Osteoblast (primary cell): Measurements from ENCODE around the gene ZNF611. TPM values are rescaled to one million over a fixed set of nuclear protein-coding genes. Genes with fewer than 3 reads are reported as not detected.
"Not testable (repeated sequence)": the region's sequence is repeated elsewhere in the genome, so short reads cannot be mapped to it uniquely, and the experiment has no call there.

Experiments used
- DNase-seq: peaks from one replicate; pipeline ENCODE4 v3.0.0; 2011; ENCODE audit warnings: low spot score, mixed read lengths; ENCODE audit not compliant: insufficient read length; ENCODE audit errors: missing footprints
- H2AFZ ChIP-seq: 2 replicates; pipeline ENCODE4 v1.6.0; 2011; ENCODE audit warnings: mild to moderate bottlenecking, low read length
- H3K27ac ChIP-seq: 2 replicates; pipeline ENCODE4 v1.5.1; 2011; ENCODE audit warnings: mild to moderate bottlenecking, low read depth, low read length, moderate library complexity
- H3K27me3 ChIP-seq: 2 replicates; pipeline ENCODE4 v1.6.0; 2012; ENCODE audit warnings: mild to moderate bottlenecking, control low read depth, inconsistent platforms, low read length, moderate library complexity; ENCODE audit not compliant: insufficient read depth
- H3K36me3 ChIP-seq: 2 replicates; pipeline ENCODE4 v1.5.1; 2011; ENCODE audit warnings: mild to moderate bottlenecking, low read length, control low read depth, moderate library complexity; ENCODE audit not compliant: insufficient read depth
- H3K4me1 ChIP-seq: 2 replicates; pipeline ENCODE4 v1.5.1; 2011; ENCODE audit warnings: mild to moderate bottlenecking, low read length, control low read depth, moderate library complexity; ENCODE audit not compliant: insufficient read depth
- H3K4me2 ChIP-seq: 2 replicates; pipeline ENCODE4 v1.6.0; 2011; ENCODE audit warnings: mild to moderate bottlenecking, low read length; ENCODE audit not compliant: insufficient read depth
- H3K4me3 ChIP-seq: fragments of 200-600 bp; sonication (generic); 3 replicates; pipeline ENCODE4 v1.5.1; 2012; ENCODE audit warnings: mild to moderate bottlenecking, low read length, inconsistent platforms; ENCODE audit not compliant: insufficient read depth
- H3K79me2 ChIP-seq: 2 replicates; pipeline ENCODE4 v1.6.0; 2012; ENCODE audit warnings: mild to moderate bottlenecking, low read length, control low read depth, inconsistent platforms; ENCODE audit not compliant: insufficient read depth
- H3K9me3 ChIP-seq: 2 replicates; pipeline ENCODE4 v1.5.1; 2011; ENCODE audit warnings: low read depth, low read length, control low read depth
- H4K20me1 ChIP-seq: 2 replicates; pipeline ENCODE4 v1.6.0; 2012; ENCODE audit warnings: mild to moderate bottlenecking, low read length, control low read depth; ENCODE audit not compliant: insufficient read depth
- CTCF ChIP-seq: IDR thresholded peaks from 2 replicates; pipeline ENCODE4 v1.5.1; 2011; ENCODE audit warnings: mild to moderate bottlenecking, low read depth, low read length, moderate library complexity; ENCODE audit errors: extremely low read depth
- total RNA-seq: library from RNA; depleted of rRNA; stranded (reverse); fragments of >200 nt; gene quantifications from 2 replicates; pipeline ENCODE4 v1.2.3, GENCODE V29; 2012

Gene ZNF611
- total RNA-seq, 1 donor, result 10.5 TPM

DNA sequence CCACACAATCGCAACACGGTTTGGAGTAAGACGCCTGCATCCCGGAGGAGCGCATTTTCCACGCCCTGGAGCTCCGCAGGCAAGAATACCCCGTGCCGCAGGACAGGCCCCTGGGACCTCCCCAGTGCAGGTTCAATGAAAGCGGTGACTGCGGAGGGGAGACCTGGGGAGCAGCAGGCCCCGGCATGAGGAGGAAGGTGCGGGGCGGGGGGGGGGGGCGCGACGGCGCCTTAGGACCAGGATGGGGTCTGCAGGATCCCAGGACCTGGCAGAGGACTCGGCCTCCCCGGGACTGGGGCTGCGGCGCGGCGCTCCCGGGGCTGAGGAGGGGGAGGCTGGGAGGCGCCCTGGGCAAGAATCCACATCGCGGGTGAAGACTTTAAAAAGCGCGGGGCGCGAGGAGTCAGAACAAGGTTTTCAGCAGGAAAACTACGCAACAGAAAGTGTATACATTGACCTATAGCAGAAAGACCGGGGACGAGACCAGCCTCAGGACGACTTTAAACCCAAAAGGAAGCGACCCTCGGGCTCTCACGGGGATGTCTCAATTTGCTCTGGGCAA, 432 bp downstream of the ZNF611 start:
- Histone ChIP-seq H3K27ac (peak overlapping the region; percentile 86), H3K36me3 (no peaks in the 10 kb centered on the region)
- TF ChIP-seq CTCF, result no peak

GRCh38 chr19:52726051-52726450, 8.8 kb downstream of the ZNF611 start:
- H2AFZ ChIP-seq, H3K4me2 ChIP-seq, H3K36me3 ChIP-seq, H3K27ac ChIP-seq, H3K27me3 ChIP-seq, H3K4me3 ChIP-seq, H3K4me1 ChIP-seq, H4K20me1 ChIP-seq, H3K9me3 ChIP-seq, DNase-seq, H3K79me2 ChIP-seq: not testable (repeated sequence)

More for the DNA sequence above, 432 bp downstream of the ZNF611 start:
- Histone ChIP-seq H3K9me3 (no peaks in the 10 kb centered on the region), H4K20me1 (no peaks in the 10 kb centered on the region), H3K4me3 (peak overlapping the region; percentile 98), H3K27me3 (no peaks in the 10 kb centered on the region), H2AFZ (peak overlapping the region; percentile 99), H3K4me1 (no peaks in the 10 kb centered on the region), H3K4me2 (peak overlapping the region; percentile 87), H3K79me2 (peaks cover 18% of the 10 kb centered on the region)
- DNase-seq, result peak; percentile 66

- no peak overlapping the region for H2AFZ ChIP-seq
- no peak overlapping the region for H3K4me2 ChIP-seq
- DNase-seq, result no peak
- TF ChIP-seq CTCF, result no peak
- no peaks in the 10 kb centered on the region for H3K9me3 ChIP-seq
- H3K4me1 ChIP-seq, result peaks cover 2% of the 10 kb centered on the region
- H3K4me3 ChIP-seq, result no peak overlapping the region
- H3K27me3 ChIP-seq, result no peaks in the 10 kb centered on the region
- H4K20me1 ChIP-seq, result no peaks in the 10 kb centered on the region
- no peak overlapping the region for H3K27ac ChIP-seq
- H3K36me3 ChIP-seq, result peaks cover 8% of the 10 kb centered on the region
- peaks cover 3% of the 10 kb centered on the region for H3K79me2 ChIP-seq
These were observed 9.3 kb downstream of the ZNF611 start for GRCh38 chr19:52725528-52725961.

- TF ChIP-seq CTCF, result no peak
- Histone ChIP-seq H3K36me3 (peaks cover 8% of the 10 kb centered on the region), H3K79me2 (peaks cover 3% of the 10 kb centered on the region), H3K4me3 (no peak overlapping the region), H3K27ac (no peak overlapping the region), H3K27me3 (no peaks in the 10 kb centered on the region), H3K4me2 (no peak overlapping the region), H3K9me3 (no peaks in the 10 kb centered on the region), H3K4me1 (peaks cover 2% of the 10 kb centered on the region), H4K20me1 (no peaks in the 10 kb centered on the region), H2AFZ (no peak overlapping the region)
- DNase-seq, result peak; percentile 13
These were observed 9.9 kb downstream of the ZNF611 start for GRCh38 chr19:52724701-52725514.

DNA sequence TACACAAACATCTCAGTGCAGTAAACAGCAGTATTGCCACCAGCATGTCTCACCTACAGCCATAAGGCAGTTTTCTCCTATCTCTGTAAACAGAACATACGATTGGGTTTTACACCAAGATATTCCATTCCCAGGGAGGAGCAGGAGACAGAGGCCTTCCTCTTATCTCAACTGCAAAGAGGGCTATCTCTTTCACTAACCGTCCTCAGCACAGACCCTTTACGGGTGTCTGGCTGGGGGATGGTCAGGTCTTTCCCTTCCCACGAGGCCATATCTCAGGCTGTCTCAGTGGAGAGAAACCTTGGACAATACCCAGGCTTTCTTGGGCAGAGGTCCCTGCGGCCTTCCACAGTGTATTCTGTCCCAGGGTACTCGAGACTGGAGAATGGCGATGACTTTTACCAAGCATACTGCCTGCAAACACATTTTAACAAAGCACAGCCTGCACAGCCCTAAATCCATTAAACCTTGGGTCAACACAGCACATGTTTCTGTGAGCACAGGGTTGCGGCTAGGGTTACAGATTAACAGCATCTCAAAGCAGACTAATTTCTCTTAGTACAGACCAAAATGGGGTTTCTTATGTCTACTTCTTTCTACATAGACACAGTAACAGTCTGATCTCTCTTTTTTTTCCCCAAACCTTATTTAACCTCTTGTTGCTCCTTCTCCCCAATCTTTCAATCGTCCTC, 10.8 kb downstream of the ZNF611 start:
- H3K36me3 ChIP-seq, H3K4me2 ChIP-seq: not testable (repeated sequence)

More for the DNA sequence above, 10.8 kb downstream of the ZNF611 start:
- H3K4me3 ChIP-seq, H3K4me1 ChIP-seq, DNase-seq, H3K27me3 ChIP-seq, H3K27ac ChIP-seq, H4K20me1 ChIP-seq, H3K9me3 ChIP-seq, H2AFZ ChIP-seq, H3K79me2 ChIP-seq: not testable (repeated sequence)
